ENCODE measurements around the gene CASP2.

DNA sequence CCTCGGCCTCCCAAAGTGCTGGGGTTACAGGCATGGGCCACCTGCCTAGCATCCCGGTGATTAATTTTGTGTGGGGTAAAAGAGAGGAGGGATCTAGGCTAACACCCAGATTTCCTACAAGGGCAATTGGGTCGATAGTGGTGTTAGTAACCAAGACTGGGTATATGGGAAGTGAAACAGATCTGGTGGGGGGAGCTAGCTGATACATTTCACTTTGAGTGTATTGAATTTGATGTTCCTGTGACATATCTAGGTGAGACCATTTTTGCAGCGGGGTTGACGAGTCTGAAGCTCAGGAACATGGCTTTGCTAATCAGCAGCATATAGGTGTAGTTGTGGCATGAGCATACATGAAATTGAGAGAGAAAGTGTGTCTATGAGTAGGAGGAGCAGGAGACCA lies 39.8 kb downstream of the CASP2 start:
- TF ChIP-seq EZH2 (IDR thresholded peaks at IDR 0.05; ENCODE audit: low read length, missing control alignments): no peak
- TF ChIP-seq, protein P1, sequence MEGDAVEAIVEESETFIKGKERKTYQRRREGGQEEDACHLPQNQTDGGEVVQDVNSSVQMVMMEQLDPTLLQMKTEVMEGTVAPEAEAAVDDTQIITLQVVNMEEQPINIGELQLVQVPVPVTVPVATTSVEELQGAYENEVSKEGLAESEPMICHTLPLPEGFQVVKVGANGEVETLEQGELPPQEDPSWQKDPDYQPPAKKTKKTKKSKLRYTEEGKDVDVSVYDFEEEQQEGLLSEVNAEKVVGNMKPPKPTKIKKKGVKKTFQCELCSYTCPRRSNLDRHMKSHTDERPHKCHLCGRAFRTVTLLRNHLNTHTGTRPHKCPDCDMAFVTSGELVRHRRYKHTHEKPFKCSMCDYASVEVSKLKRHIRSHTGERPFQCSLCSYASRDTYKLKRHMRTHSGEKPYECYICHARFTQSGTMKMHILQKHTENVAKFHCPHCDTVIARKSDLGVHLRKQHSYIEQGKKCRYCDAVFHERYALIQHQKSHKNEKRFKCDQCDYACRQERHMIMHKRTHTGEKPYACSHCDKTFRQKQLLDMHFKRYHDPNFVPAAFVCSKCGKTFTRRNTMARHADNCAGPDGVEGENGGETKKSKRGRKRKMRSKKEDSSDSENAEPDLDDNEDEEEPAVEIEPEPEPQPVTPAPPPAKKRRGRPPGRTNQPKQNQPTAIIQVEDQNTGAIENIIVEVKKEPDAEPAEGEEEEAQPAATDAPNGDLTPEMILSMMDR (conservative IDR thresholded peaks at IDR 0.05 in 1 of 2, IDR thresholded peaks at IDR 0.05 in 1 of 2; ENCODE audit: low read depth in 1 of 2, low read length in 2 of 2): no peak

All from fibroblast of lung (primary cell).